Peyer's patch (tissue), 4 donors: Measurements from ENCODE around the gene NRDE2.

Source experiments
- CTCF ChIP-seq, 6 experiments: fragments of 450-650 bp in 4 of 6; fragments of 200-600 bp in 2 of 6; sonication (generic) in 1 of 6; IDR thresholded peaks; one replicate each; pipeline ENCODE4 v1.5.1; 2017 to 2019; ENCODE audit warnings: antibody characterized with exemption in 6 of 6, mild to moderate bottlenecking in 3 of 6, moderate library complexity in 1 of 6
- POLR2A ChIP-seq, 2 donors: fragments of 450-650 bp; IDR thresholded peaks; one replicate each; pipeline ENCODE4 v1.5.1; 2017; ENCODE audit warnings: antibody characterized with exemption in 2 of 2, mild to moderate bottlenecking in 2 of 2, moderate library complexity in 2 of 2

GRCh38 chr14:90281261-90281660, 50.5 kb downstream of the NRDE2 start:
- TF ChIP-seq CTCF (IDR thresholded peaks at IDR 0.05) (no peak), POLR2A (IDR thresholded peaks at IDR 0.05) (no peak)
